RPMI8226 (cell line): Measurements from ENCODE around the gene CHRNA4.
"Not testable (repeated sequence)": the region's sequence is repeated elsewhere in the genome, so short reads cannot be mapped to it uniquely, and the experiment has no call there.

ENCODE experiments used
- DNase-seq: peaks from one replicate; pipeline ENCODE4 v3.0.0-alpha.2; 2015

Gene CHRNA4

GRCh38 chr20:63306673-63307537 lies 54.2 kb downstream of the CHRNA4 start:
- DNase-seq: no peak

DNA sequence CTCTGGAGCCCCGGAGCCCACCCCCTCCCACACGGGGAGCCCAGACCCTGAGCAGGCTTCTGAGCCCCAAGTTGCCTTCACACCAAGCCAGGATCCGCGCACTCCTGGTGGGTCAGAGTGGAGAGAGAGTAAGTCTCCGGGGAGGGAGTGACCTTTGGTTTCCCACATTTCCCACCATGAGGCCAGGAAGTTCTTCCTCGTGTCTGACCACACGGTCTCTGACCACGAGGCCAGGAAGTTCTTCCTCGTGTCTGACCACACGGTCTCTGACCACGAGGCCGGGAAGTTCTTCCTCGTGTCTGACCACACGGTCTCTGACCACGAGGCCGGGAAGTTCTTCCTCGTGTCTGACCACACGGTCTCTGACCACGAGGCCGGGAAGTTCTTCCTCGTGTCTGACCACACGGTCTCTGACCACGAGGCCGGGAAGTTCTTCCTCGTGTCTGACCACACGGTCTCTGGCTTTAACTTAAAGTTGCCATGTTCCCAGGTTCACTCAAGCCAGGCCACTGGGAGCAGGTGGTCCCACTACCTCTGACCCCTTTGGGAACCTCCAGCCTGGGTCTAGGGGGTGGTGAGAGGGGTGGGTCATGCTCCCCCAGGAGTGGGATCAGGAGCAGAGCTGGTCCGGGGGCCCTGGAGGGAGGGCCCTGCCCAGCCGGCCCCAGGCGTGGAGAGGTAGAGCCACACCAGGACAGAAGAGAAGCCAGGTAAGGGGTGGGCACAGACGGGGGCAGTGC lies 55.0 kb downstream of the CHRNA4 start:
- not testable (repeated sequence) for DNase-seq

DNA sequence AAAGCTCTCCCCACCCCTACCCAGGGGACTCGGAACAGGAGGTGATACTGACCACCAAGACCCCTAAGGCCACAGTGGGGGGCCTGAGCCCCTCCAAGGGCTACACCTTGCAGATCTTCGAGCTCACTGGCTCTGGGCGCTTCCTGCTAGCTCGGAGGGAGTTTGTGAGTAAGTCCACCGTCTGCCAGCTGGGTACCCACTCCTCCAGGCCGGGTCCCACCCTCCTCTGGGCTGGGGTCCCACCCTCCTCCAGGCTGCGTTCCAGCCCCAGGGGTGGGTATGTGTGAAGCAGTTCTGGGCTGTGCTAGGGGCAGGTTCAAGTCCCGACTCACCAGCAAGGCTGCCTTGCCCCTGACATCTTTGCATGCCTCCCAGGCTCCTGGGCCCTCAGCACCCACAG lies 55.8 kb downstream of the CHRNA4 start:
- no peak for DNase-seq

DNA sequence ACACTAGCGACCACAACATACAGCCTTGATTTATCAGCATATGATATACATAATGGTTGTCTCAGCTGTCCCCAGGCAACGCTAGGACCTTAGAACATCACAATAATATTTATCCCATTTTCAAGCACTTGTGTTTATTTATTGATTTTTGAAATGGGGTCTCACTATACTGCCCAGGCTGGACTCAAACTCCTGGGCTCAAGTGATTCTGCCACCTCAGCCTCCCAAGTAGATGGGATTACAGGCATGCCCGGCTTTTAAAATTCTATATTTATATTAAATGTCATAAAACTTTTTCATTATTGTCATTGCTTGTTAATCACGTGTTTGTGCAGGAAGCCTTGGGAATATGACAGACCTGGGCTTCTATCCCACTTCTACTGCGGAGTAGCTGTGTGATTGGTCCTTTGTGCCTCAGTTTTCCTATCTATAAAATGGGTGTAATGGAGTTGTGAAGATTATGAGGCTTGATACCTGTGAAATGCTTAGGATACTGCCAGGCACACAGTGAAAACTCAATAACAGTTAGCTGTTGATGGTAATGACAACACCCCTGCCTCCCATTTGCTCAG lies 58.0 kb downstream of the CHRNA4 start:
- no peak for DNase-seq

DNA sequence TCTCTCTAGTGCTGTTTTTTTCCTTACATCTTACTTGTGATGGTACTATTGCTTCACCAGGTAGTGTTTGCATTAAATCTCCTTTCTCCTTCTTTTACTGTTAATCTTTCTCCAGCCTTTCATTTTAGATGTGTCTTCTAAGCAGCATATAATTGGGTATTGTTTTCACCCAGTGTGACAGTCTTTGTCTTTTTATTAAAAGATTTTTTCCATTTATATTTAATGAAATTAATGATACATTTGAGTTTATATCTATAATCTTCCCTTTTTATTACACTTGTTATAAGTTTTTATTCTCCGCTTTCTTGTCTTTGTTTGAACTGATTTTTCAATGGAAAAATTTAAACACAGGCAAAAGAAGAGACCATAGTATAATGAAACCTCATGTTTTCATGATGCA lies 59.5 kb downstream of the CHRNA4 start:
- no peak for DNase-seq

DNA sequence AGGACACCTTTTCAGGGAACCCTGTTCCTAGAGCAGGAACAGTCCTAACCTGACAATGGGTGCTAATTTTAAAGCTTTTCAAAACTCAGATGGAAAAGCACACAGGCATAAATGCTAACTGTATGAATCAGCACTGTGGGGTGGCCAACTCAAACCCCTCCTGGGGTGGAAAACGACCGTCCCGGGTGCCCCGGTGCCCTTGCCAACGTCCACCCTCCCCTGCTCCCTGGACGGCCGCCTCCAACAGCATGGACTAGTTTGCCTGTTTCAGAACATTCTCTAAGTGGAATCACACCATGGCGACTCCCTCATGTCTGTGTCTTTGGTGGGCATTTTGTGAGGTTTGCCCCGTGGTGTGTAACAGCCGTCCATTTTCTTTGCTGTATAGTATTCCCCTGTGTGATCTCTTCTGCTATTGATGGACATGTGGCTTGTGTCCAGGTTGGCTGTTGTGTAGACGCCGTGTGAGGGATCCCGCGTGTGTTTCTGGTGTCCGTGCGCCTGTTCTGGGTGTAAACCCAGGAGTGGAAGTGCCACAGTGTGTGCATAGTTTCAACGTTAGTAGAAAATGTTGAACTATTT lies 62.3 kb downstream of the CHRNA4 start:
- DNase-seq: no peak

DNA sequence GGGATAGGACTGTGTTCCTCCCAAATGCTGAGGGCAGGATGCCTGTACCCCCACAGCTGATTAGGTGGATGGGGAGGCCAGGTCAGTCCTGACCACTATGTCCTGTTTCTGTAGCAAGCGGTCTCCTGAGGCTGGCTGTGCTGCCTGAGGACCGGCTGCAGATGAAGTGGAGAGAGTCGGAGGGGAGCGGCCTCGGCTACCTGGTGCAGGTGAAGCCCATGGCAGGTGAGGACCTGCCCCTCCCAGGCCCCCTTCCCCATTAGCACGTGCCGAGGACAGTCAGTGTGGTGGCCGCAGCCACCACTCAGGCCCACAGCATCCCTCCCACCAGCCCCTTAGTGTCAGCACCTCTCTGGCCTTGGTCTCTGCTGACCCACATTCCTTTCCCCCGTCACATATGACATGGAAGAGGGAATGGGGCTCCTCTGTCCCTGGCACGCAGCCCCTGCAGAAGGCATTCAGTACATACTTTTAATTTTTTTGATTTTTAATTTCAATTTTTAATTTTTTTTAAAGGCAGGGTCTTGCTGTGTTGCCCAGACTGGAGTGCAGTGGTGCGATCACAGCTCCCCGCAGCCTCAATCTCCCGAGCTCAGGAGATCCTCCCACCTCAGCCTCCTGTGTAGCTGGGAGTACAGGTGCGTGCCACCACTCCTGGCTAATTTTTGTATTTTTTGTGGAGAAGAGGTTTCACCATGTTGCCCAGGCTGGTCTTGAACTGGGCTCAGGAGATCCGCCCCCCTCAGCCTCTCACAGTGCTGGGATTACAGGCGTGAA lies 63.2 kb downstream of the CHRNA4 start:
- no peak for DNase-seq

- peak; percentile 10 for DNase-seq
These were observed 63.8 kb downstream of the CHRNA4 start for GRCh38 chr20:63297371-63297781.

DNA sequence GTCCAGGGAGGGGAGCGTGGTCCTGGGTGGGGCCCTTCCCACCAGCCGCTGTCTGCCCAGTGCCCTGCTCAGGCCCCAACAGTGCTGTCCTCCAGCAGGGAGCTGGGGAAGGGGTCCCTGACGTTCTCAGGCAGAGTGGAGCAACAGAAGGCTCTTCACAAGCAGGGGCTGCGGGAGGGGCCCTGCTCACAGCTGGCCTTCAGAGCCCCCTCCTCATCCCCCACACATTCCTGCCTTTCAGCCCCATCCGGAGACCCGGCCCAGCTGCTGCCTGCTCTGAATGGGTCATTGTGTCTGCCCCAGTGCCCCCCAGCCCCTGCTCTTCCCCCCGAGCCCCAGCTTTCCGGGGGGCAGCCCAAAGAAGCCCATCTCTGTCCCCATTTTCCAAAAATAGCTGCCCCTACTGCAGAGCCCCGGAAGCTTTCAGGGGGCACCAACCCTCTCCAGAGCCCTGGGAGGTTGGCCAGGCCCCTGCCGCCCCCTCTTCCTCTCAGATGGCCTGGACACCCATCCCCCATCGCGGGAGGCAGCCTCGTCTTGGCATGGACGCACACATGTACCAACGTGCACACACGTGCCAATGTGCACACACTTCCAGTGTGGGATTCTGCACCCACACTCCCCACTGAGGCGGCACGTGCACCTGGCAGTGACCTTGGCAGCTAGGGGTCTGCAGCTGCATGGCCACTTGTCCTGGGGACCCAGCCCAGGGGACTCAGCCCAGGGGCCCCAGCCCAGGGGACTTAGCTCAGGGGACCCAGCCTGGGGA lies 64.4 kb downstream of the CHRNA4 start:
- no peak for DNase-seq

GRCh38 chr20:63295846-63296245 lies 65.3 kb downstream of the CHRNA4 start:
- DNase-seq: peak; percentile 22

- DNase-seq: peak; percentile 44
These were observed 65.7 kb downstream of the CHRNA4 start for GRCh38 chr20:63295422-63295821.

DNA sequence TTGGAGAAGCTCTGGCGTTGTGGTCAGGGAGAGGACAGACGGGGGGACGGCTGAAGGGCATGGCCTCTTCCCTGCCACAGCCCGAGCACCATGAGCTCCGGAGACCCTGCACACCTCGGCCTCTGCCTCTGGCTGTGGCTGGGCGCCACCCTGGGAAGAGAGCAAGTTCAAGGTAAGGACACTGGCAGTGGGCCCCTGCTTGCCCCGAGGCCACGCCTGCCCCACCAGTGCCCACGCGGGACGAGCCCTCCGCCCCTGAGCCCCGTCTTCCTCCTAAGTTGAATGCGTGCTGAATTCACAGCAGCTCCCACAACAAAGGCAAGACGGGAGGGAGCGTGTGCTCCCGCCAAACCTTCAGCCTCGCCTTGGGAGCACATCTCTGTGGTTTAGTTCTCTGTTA lies 66.1 kb downstream of the CHRNA4 start:
- no peak for DNase-seq

GRCh38 chr20:63294536-63294900 lies 66.6 kb downstream of the CHRNA4 start:
- DNase-seq: no peak

DNA sequence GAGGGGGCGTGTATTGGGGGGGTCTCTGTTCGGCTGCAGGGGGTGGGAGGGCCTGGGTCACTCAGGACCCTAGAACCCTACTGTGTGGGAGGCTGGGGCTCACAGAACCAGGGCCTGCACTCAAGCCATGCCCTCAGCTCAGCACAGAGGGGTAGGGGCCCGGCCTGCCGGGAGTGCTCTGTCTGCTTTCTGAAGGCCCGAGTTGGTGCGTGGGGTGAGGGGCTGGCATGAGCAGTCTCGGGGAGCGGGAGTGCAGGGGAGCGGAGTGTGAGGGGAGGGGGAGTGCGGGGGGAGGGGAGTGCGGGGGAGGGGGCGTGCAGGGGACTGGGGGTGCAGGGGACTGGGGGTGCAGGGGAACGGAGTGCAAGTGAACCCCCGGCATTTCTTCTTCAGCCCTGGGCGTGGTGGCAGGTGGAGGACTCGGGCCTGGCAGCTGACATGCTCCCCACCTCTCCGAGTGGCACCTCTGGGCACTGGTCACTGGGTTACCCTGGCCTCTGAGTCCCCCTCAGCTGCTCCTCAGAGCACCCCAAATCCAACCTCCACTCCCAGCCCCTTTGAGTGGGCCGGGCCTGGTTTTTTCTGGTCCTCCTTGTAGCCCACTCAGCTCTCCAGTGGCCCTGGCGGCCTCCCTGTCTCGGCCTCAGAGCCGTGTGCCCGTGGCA lies 67.1 kb downstream of the CHRNA4 start:
- DNase-seq: no peak

DNA sequence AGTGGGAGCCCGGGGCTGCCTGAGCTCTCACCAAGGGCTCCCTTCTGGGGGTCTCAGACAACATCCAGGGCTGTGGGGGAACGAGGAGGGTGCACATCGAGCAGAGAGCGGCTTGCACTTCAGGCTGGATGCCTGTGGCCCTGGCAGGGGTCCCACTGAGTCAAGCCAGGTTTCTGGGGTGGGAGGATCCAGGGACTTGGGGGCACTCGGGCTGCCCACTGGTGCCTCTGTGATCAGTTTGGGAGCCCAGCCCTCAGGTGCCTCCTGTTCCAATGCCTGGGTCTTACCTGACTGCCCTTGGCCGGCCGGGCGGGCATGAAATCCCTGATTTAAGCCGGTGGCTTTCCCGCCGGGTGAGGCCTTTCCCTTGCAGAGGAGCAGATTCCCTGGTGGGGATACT lies 67.7 kb downstream of the CHRNA4 start:
- no peak for DNase-seq
